ENCODE data around the gene MGMT. TPM values are rescaled to one million over a fixed set of nuclear protein-coding genes. Genes with fewer than 3 reads are reported as not detected.

The MGMT gene
- polyA plus RNA-seq, 3 donors, result 9.5 to 23.5 (median 17.5) TPM

- Histone ChIP-seq H3K4me2 (replicated peaks; ENCODE audit: extremely low read depth, low read length, poor library complexity, severe bottlenecking) (peak overlapping the region; percentile 32), H3K27me3 (ENCODE audit: control insufficient read depth in 2 of 2, insufficient read depth in 2 of 2, low read length in 2 of 2) (no peaks in the 10 kb centered on the region), H3K36me3 (replicated peaks in 1 of 2; ENCODE audit: control insufficient read depth in 1 of 2, insufficient read depth in 2 of 2, low read length in 2 of 2) (no peaks in the 10 kb centered on the region), H3K79me2 (ENCODE audit: insufficient read depth, low read length) (no peaks in the 10 kb centered on the region), H3K9me3 (replicated peaks in 1 of 2; ENCODE audit: control insufficient read depth in 1 of 2, insufficient read depth in 1 of 2, low read length in 2 of 2) (peaks cover 3 to 17% of the 10 kb centered on the region in 2 donors), H4K20me1 (ENCODE audit: insufficient read depth, low read length) (no peaks in the 10 kb centered on the region), H3K4me1 (ENCODE audit: control insufficient read depth in 1 of 2, insufficient read depth in 2 of 2, low read length in 2 of 2) (peaks cover 21 to 23% of the 10 kb centered on the region in 2 donors), H3K27ac (ENCODE audit: low read depth in 1 of 2, low read length in 2 of 2) (peak overlapping the region; percentile 48 to 57), H2AFZ (ENCODE audit: insufficient read depth, low read depth, low read length, poor library complexity, severe bottlenecking) (no peak overlapping the region), H3K4me3 (replicated peaks in 1 of 3; ENCODE audit: low read depth in 2 of 3, low read length in 3 of 3) (peak overlapping the region in 1 of 3 experiments; percentile 45), H3K9ac (ENCODE audit: insufficient read depth, low read length, poor library complexity, severe bottlenecking) (peak overlapping the region; percentile 15)
- H3K27me3 Mint-ChIP-seq (ENCODE audit: low read depth in 3 of 3), result peaks cover 0 to 2% (median 2%) of the 10 kb centered on the region in 3 donors
- peak; percentile 8 to 26 (median 14) for DNase-seq
- peak overlapping the region; percentile 49 to 80 for H3K4me3 Mint-ChIP-seq
- TF ChIP-seq CTCF (IDR thresholded peaks at IDR 0.05), result no peak
- peaks cover 19% of the 10 kb centered on the region for H3K4me1 Mint-ChIP-seq
- WGBS (ENCODE audit: insufficient coverage), result 47% methylated on average over 7 of the region's 12 CpGs
- H3K27ac Mint-ChIP-seq, result peak overlapping the region; percentile 39 to 86 (median 73)
- peaks cover 0 to 1% of the 10 kb centered on the region in 2 donors for H3K36me3 Mint-ChIP-seq
- peaks cover 0 to 9% (median 8%) of the 10 kb centered on the region in 7 donors for H3K9me3 Mint-ChIP-seq
- intact Hi-C loops (cut with micrococcal nuclease), result no loop called here
Observed at GRCh38 chr10:129716211-129716681, 249.2 kb downstream of the MGMT start.

GRCh38 chr10:129716881-129717280, 249.8 kb downstream of the MGMT start:
- peaks cover 3 to 18% of the 10 kb centered on the region in 2 donors for H3K9me3 ChIP-seq (replicated peaks in 1 of 2; ENCODE audit: control insufficient read depth in 1 of 2, insufficient read depth in 1 of 2, low read length in 2 of 2)
- intact Hi-C loops (cut with micrococcal nuclease), result no loop called here
- H3K36me3 ChIP-seq (replicated peaks in 1 of 2; ENCODE audit: control insufficient read depth in 1 of 2, insufficient read depth in 2 of 2, low read length in 2 of 2), result no peaks in the 10 kb centered on the region
- peaks cover 21 to 23% of the 10 kb centered on the region in 2 donors for H3K4me1 ChIP-seq (ENCODE audit: control insufficient read depth in 1 of 2, insufficient read depth in 2 of 2, low read length in 2 of 2)
- Mint-ChIP-seq H3K4me3 (no peak overlapping the region), H3K9me3 (peaks cover 2 to 9% (median 8%) of the 10 kb centered on the region in 7 donors), H3K27ac (peak overlapping the region in 1 of 7 donors; percentile 73), H3K36me3 (peaks cover 0 to 1% of the 10 kb centered on the region in 2 donors), H3K27me3 (ENCODE audit: low read depth in 3 of 3) (peaks cover 0 to 2% (median 2%) of the 10 kb centered on the region in 3 donors), H3K4me1 (peaks cover 19% of the 10 kb centered on the region)
- H3K27ac ChIP-seq (ENCODE audit: low read depth in 1 of 2, low read length in 2 of 2), result no peak overlapping the region
- TF ChIP-seq CTCF (IDR thresholded peaks at IDR 0.05), result no peak
- no peak overlapping the region for H3K4me2 ChIP-seq (replicated peaks; ENCODE audit: extremely low read depth, low read length, poor library complexity, severe bottlenecking)
- no peak overlapping the region for H3K4me3 ChIP-seq (replicated peaks in 1 of 3; ENCODE audit: low read depth in 2 of 3, low read length in 3 of 3)
- WGBS (ENCODE audit: insufficient coverage), result no CpG with 5 or more reads among the region's 9 CpGs
- H2AFZ ChIP-seq (ENCODE audit: insufficient read depth, low read depth, low read length, poor library complexity, severe bottlenecking), result no peak overlapping the region
- no peak overlapping the region for H3K9ac ChIP-seq (ENCODE audit: insufficient read depth, low read length, poor library complexity, severe bottlenecking)
- H3K27me3 ChIP-seq (ENCODE audit: control insufficient read depth in 2 of 2, insufficient read depth in 2 of 2, low read length in 2 of 2), result no peaks in the 10 kb centered on the region
- no peaks in the 10 kb centered on the region for H3K79me2 ChIP-seq (ENCODE audit: insufficient read depth, low read length)
- no peak for DNase-seq
- no peaks in the 10 kb centered on the region for H4K20me1 ChIP-seq (ENCODE audit: insufficient read depth, low read length)

All from CD14-positive monocyte (primary cell).